ENCODE results near the gene SEMA4B.
"Not testable (repeated sequence)": the region's sequence is repeated elsewhere in the genome, so short reads cannot be mapped to it uniquely, and the experiment has no call there.

The SEMA4B gene

GRCh38 chr15:90201130-90201943 lies at the start of gene SEMA4B:
SEMA4B (plus strand) TSS chr15:90201330; CDS start chr15:90201579, 249 bp downstream.
- peak; percentile 63 for DNase-seq (ENCODE audit: low spot score)

- no peak for DNase-seq (ENCODE audit: low spot score)
These were observed 49.0 kb upstream of the SEMA4B start for GRCh38 chr15:90151989-90152645.

GRCh38 chr15:90153658-90154057 lies 47.5 kb upstream of the SEMA4B start:
- no peak for DNase-seq (ENCODE audit: low spot score)

- DNase-seq (ENCODE audit: low spot score), result no peak
These were observed 46.9 kb upstream of the SEMA4B start for GRCh38 chr15:90154246-90154645.

- no peak for DNase-seq (ENCODE audit: low spot score)
These were observed 46.1 kb upstream of the SEMA4B start for GRCh38 chr15:90154861-90155626.

- DNase-seq (ENCODE audit: low spot score), result no peak
These were observed 41.9 kb upstream of the SEMA4B start for GRCh38 chr15:90159213-90159612.

GRCh38 chr15:90160781-90161727 lies 40.1 kb upstream of the SEMA4B start:
- no peak for DNase-seq (ENCODE audit: low spot score)

GRCh38 chr15:90161950-90162361 lies 39.2 kb upstream of the SEMA4B start:
- no peak for DNase-seq (ENCODE audit: low spot score)

- no peak for DNase-seq (ENCODE audit: low spot score)
These were observed 38.2 kb upstream of the SEMA4B start for GRCh38 chr15:90162956-90163355.

GRCh38 chr15:90164239-90164638 lies 36.9 kb upstream of the SEMA4B start:
- not testable (repeated sequence) for DNase-seq (ENCODE audit: low spot score)

- DNase-seq (ENCODE audit: low spot score), result no peak
These were observed 36.0 kb upstream of the SEMA4B start for GRCh38 chr15:90165157-90165556.

GRCh38 chr15:90165659-90166489 lies 35.3 kb upstream of the SEMA4B start:
- peak; percentile 86 for DNase-seq (ENCODE audit: low spot score)

- DNase-seq (ENCODE audit: low spot score), result no peak
These were observed 34.0 kb upstream of the SEMA4B start for GRCh38 chr15:90167121-90167520.

- DNase-seq (ENCODE audit: low spot score), result no peak
These were observed 29.5 kb upstream of the SEMA4B start for GRCh38 chr15:90171623-90172022.

GRCh38 chr15:90173372-90173771 lies 27.8 kb upstream of the SEMA4B start:
- DNase-seq (ENCODE audit: low spot score), result no peak

- peak; percentile 76 for DNase-seq (ENCODE audit: low spot score)
These were observed 26.8 kb upstream of the SEMA4B start for GRCh38 chr15:90174140-90174875.

GRCh38 chr15:90177012-90177411 lies 24.1 kb upstream of the SEMA4B start:
- no peak for DNase-seq (ENCODE audit: low spot score)

- no peak for DNase-seq (ENCODE audit: low spot score)
These were observed 22.4 kb upstream of the SEMA4B start for GRCh38 chr15:90178468-90179435.

- no peak for DNase-seq (ENCODE audit: low spot score)
These were observed 19.4 kb upstream of the SEMA4B start for GRCh38 chr15:90181776-90182175.

Measured in COLO829 (cell line).